Activated naive CD4-positive, alpha-beta T cell treated with anti-CD3 and anti-CD28 coated beads, Interleukin-2, amount 10 ng/mL, durations not matched to agents 7 days and 5 days (primary cell): ENCODE data around the gene HRK.
A peak's percentile ranks its signal among the peaks of the same experiment; 100 is the strongest.

ENCODE experiments used
- CTCF ChIA-PET: fragments of 350-600 bp; sonication (Branson Sonifier 250); formaldehyde crosslinking; loops from one replicate; lab custom pipeline; 2021; ENCODE audit warnings: antibody characterized with exemption; lab: Charles Lee
- DNase-seq: peaks from one replicate; pipeline ENCODE4 v3.0.0-alpha.2; 2020
- H3K27ac Mint-ChIP-seq: one replicate; pipeline ENCODE4 v1.8.0; 2021; ENCODE audit warnings: mild to moderate bottlenecking, moderate library complexity, mixed read lengths
- H3K27me3 Mint-ChIP-seq: one replicate; pipeline ENCODE4 v1.8.0; 2021; ENCODE audit warnings: mild to moderate bottlenecking, mixed read lengths
- H3K36me3 Mint-ChIP-seq: one replicate; pipeline ENCODE4 v1.8.0; 2021; ENCODE audit warnings: mixed read lengths
- H3K4me1 Mint-ChIP-seq: one replicate; pipeline ENCODE4 v1.8.0; 2021; ENCODE audit warnings: mixed read lengths
- H3K4me3 Mint-ChIP-seq: one replicate; pipeline ENCODE4 v1.8.0; 2021; ENCODE audit warnings: mild to moderate bottlenecking, moderate library complexity, mixed read lengths
- H3K9me3 Mint-ChIP-seq: one replicate; pipeline ENCODE4 v1.8.0; 2021; ENCODE audit warnings: mixed read lengths

Gene HRK

GRCh38 chr12:116916122-116916521, 34.9 kb upstream of the HRK start:
- Mint-ChIP-seq H3K27me3 (no peaks in the 10 kb centered on the region), H3K27ac (no peak overlapping the region), H3K4me1 (peaks cover 83% of the 10 kb centered on the region), H3K4me3 (no peak overlapping the region), H3K36me3 (peaks cover 60% of the 10 kb centered on the region), H3K9me3 (no peaks in the 10 kb centered on the region)
- CTCF ChIA-PET: no interaction called here
- DNase-seq: no peak

GRCh38 chr12:116915326-116915725, 34.1 kb upstream of the HRK start:
- H3K27me3 Mint-ChIP-seq: no peaks in the 10 kb centered on the region
- H3K9me3 Mint-ChIP-seq: no peaks in the 10 kb centered on the region
- no peak overlapping the region for H3K4me3 Mint-ChIP-seq
- peaks cover 79% of the 10 kb centered on the region for H3K4me1 Mint-ChIP-seq
- no peak for DNase-seq
- H3K36me3 Mint-ChIP-seq: peaks cover 57% of the 10 kb centered on the region
- CTCF ChIA-PET: no interaction called here
- H3K27ac Mint-ChIP-seq: no peak overlapping the region

GRCh38 chr12:116910645-116911451, 29.6 kb upstream of the HRK start, which contains the start of gene FBXW8:
Gene FBXW8 (plus strand): TSS chr12:116910950. CDS start chr12:116911038, 88 bp downstream.
- Mint-ChIP-seq H3K4me3 (peak within 1 kb of the TSS; percentile 88), H3K36me3 (peaks cover 29% of the 10 kb centered on the region), H3K27ac (peak within 1 kb of the TSS; percentile 81), H3K27me3 (peaks cover 32% of the 10 kb centered on the region), H3K4me1 (peaks cover 38% of the 10 kb centered on the region), H3K9me3 (no peaks in the 10 kb centered on the region)
- DNase-seq: peak; percentile 78
- CTCF ChIA-PET: no interaction called here

GRCh38 chr12:116910280-116910644, 29.0 kb upstream of the HRK start:
- no peak overlapping the region for H3K27ac Mint-ChIP-seq
- CTCF ChIA-PET: no interaction called here
- peaks cover 23% of the 10 kb centered on the region for H3K36me3 Mint-ChIP-seq
- H3K4me1 Mint-ChIP-seq: peaks cover 32% of the 10 kb centered on the region
- H3K4me3 Mint-ChIP-seq: peak overlapping the region; percentile 88
- H3K9me3 Mint-ChIP-seq: no peaks in the 10 kb centered on the region
- H3K27me3 Mint-ChIP-seq: peaks cover 36% of the 10 kb centered on the region
- DNase-seq: no peak

- H3K27me3 Mint-ChIP-seq: peaks cover 74% of the 10 kb centered on the region
- no peaks in the 10 kb centered on the region for H3K36me3 Mint-ChIP-seq
- no peak for DNase-seq
- H3K4me3 Mint-ChIP-seq: no peak overlapping the region
- H3K4me1 Mint-ChIP-seq: peaks cover 5% of the 10 kb centered on the region
- no peak overlapping the region for H3K27ac Mint-ChIP-seq
- CTCF ChIA-PET: interaction anchor here (1.2 kb wide), 1 partner anchor 15 kb away, joined by 3 read pairs; no protein-coding TSS in a partner anchor
- no peaks in the 10 kb centered on the region for H3K9me3 Mint-ChIP-seq
These were observed 25.0 kb upstream of the HRK start for GRCh38 chr12:116906285-116906684.

- Mint-ChIP-seq H3K36me3 (no peaks in the 10 kb centered on the region), H3K27ac (no peak overlapping the region), H3K4me1 (no peaks in the 10 kb centered on the region), H3K27me3 (peaks cover 87% of the 10 kb centered on the region), H3K9me3 (no peaks in the 10 kb centered on the region), H3K4me3 (no peak overlapping the region)
- CTCF ChIA-PET: no interaction called here
- no peak for DNase-seq
These were observed 22.6 kb upstream of the HRK start for GRCh38 chr12:116903818-116904217.

- no peak overlapping the region for H3K27ac Mint-ChIP-seq
- H3K4me3 Mint-ChIP-seq: no peak overlapping the region
- CTCF ChIA-PET: no interaction called here
- no peaks in the 10 kb centered on the region for H3K9me3 Mint-ChIP-seq
- DNase-seq: no peak
- no peaks in the 10 kb centered on the region for H3K4me1 Mint-ChIP-seq
- H3K27me3 Mint-ChIP-seq: peaks cover 91% of the 10 kb centered on the region
- H3K36me3 Mint-ChIP-seq: no peaks in the 10 kb centered on the region
These were observed 20.4 kb upstream of the HRK start for GRCh38 chr12:116901612-116902011.

- H3K36me3 Mint-ChIP-seq: no peaks in the 10 kb centered on the region
- no peak for DNase-seq
- no peak overlapping the region for H3K27ac Mint-ChIP-seq
- no peak overlapping the region for H3K4me3 Mint-ChIP-seq
- H3K27me3 Mint-ChIP-seq: peaks cover 77% of the 10 kb centered on the region
- CTCF ChIA-PET: no interaction called here
- no peaks in the 10 kb centered on the region for H3K9me3 Mint-ChIP-seq
- H3K4me1 Mint-ChIP-seq: no peaks in the 10 kb centered on the region
These were observed 17.4 kb upstream of the HRK start for GRCh38 chr12:116898669-116899068.

- CTCF ChIA-PET: no interaction called here
- Mint-ChIP-seq H3K36me3 (no peaks in the 10 kb centered on the region), H3K27ac (no peak overlapping the region), H3K4me1 (no peaks in the 10 kb centered on the region), H3K27me3 (peaks cover 65% of the 10 kb centered on the region), H3K9me3 (no peaks in the 10 kb centered on the region), H3K4me3 (no peak overlapping the region)
- no peak for DNase-seq
These were observed 16.2 kb upstream of the HRK start for GRCh38 chr12:116897476-116897875.

GRCh38 chr12:116896411-116896924, 15.2 kb upstream of the HRK start:
- Mint-ChIP-seq H3K4me1 (no peaks in the 10 kb centered on the region), H3K36me3 (no peaks in the 10 kb centered on the region), H3K27ac (no peak overlapping the region), H3K9me3 (no peaks in the 10 kb centered on the region), H3K27me3 (peaks cover 63% of the 10 kb centered on the region), H3K4me3 (no peak overlapping the region)
- CTCF ChIA-PET: no interaction called here
- DNase-seq: no peak

GRCh38 chr12:116894913-116895312, 13.7 kb upstream of the HRK start:
- H3K4me3 Mint-ChIP-seq: no peak overlapping the region
- H3K36me3 Mint-ChIP-seq: no peaks in the 10 kb centered on the region
- H3K27ac Mint-ChIP-seq: no peak overlapping the region
- no peaks in the 10 kb centered on the region for H3K4me1 Mint-ChIP-seq
- DNase-seq: no peak
- peaks cover 53% of the 10 kb centered on the region for H3K27me3 Mint-ChIP-seq
- no peaks in the 10 kb centered on the region for H3K9me3 Mint-ChIP-seq
- CTCF ChIA-PET: no interaction called here

- H3K27ac Mint-ChIP-seq: no peak overlapping the region
- no peaks in the 10 kb centered on the region for H3K4me1 Mint-ChIP-seq
- CTCF ChIA-PET: interaction anchor here (1.6 kb wide), 1 partner anchor 133 kb away, joined by 3 read pairs; no protein-coding TSS in a partner anchor
- H3K9me3 Mint-ChIP-seq: no peaks in the 10 kb centered on the region
- no peak overlapping the region for H3K4me3 Mint-ChIP-seq
- peaks cover 52% of the 10 kb centered on the region for H3K27me3 Mint-ChIP-seq
- DNase-seq: no peak
- no peaks in the 10 kb centered on the region for H3K36me3 Mint-ChIP-seq
These were observed 11.3 kb upstream of the HRK start for GRCh38 chr12:116892349-116893140.

GRCh38 chr12:116891019-116891418, 9.8 kb upstream of the HRK start:
- H3K9me3 Mint-ChIP-seq: no peaks in the 10 kb centered on the region
- H3K27ac Mint-ChIP-seq: no peak overlapping the region
- H3K4me1 Mint-ChIP-seq: no peaks in the 10 kb centered on the region
- no peaks in the 10 kb centered on the region for H3K36me3 Mint-ChIP-seq
- H3K27me3 Mint-ChIP-seq: peaks cover 46% of the 10 kb centered on the region
- no peak for DNase-seq
- CTCF ChIA-PET: no interaction called here
- H3K4me3 Mint-ChIP-seq: no peak overlapping the region

- H3K27me3 Mint-ChIP-seq: peaks cover 48% of the 10 kb centered on the region
- H3K9me3 Mint-ChIP-seq: no peaks in the 10 kb centered on the region
- H3K36me3 Mint-ChIP-seq: no peaks in the 10 kb centered on the region
- DNase-seq: no peak
- CTCF ChIA-PET: no interaction called here
- no peaks in the 10 kb centered on the region for H3K4me1 Mint-ChIP-seq
- no peak overlapping the region for H3K4me3 Mint-ChIP-seq
- no peak overlapping the region for H3K27ac Mint-ChIP-seq
These were observed 9.1 kb upstream of the HRK start for GRCh38 chr12:116890330-116890729.
